K562 (cell line): ENCODE data around the gene DBNDD1. TPM values are rescaled to one million over a fixed set of nuclear protein-coding genes. Genes with fewer than 3 reads are reported as not detected.
"Not testable (repeated sequence)": the region's sequence is repeated elsewhere in the genome, so short reads cannot be mapped to it uniquely, and the experiment has no call there.

Source experiments
- ATAC-seq: fragments of 200-7000 bp; cut with Tn5 transposase; 3 replicates; pipeline ENCODE4 v1.9.1; 2020; ENCODE audit warnings: moderate library complexity
- BruUV-seq: library from RNA; stranded (reverse); fragments of 400-500 nt; replicated peaks from 2 replicates; lab custom pipeline; 2021; lab: Mats Ljungman, UMichigan
- CTCF ChIA-PET: fragments of 300-600 bp; formaldehyde crosslinking; extraction: SDS; loops from one replicate; lab custom pipeline; 2021; ENCODE audit warnings: low intra/inter-chr PET ratio; lab: Yijun Ruan, JAX
- POLR2A ChIA-PET: fragments of 300-600, 350-650 bp; sonication (Branson Sonifier 250); formaldehyde crosslinking; extraction: SDS; loops from one replicate; lab custom pipeline; 2021; ENCODE audit warnings: antibody characterized with exemption, inconsistent platforms; lab: Yijun Ruan, JAX
- DNase-seq, 4 experiments: peaks; one replicate each; pipeline versions ENCODE4 v3.0.0 to v3.0.0-alpha.2; 2011 to 2018; ENCODE audit warnings: low spot score in 3 of 4, mixed read lengths in 3 of 4; ENCODE audit errors: extremely low read depth in 1 of 4
- FAIRE-seq: peaks from 2 replicates; lab custom pipeline; 2011; peaks lifted over from hg19 to GRCh38; lab: Jason Lieb, UNC
- H2AFZ ChIP-seq: 2 replicates; pipeline ENCODE4 v1.6.0; 2011; ENCODE audit warnings: low read depth, low read length, control low read depth, inconsistent platforms
- H3K27ac ChIP-seq: fragments of 200-600 bp; 3 replicates; pipeline ENCODE4 v1.8.0; 2011; ENCODE audit warnings: low read depth, mild to moderate bottlenecking, control low read depth, inconsistent platforms, low read length, moderate library complexity, mixed read lengths; ENCODE audit errors: extremely low read depth
- H3K27me3 ChIP-seq, 2 experiments: fragments of 300-600 bp in 1 of 2; 2 replicates in 1 of 2; 3 replicates in 1 of 2; pipeline versions ENCODE4 v1.6.0 to v1.8.0; 2011; ENCODE audit warnings: inconsistent platforms in 2 of 2, low read length in 2 of 2, mild to moderate bottlenecking in 1 of 2, mixed read lengths in 1 of 2, moderate library complexity in 1 of 2; ENCODE audit not compliant: control insufficient read depth in 2 of 2, insufficient read depth in 2 of 2
- H3K36me3 ChIP-seq: fragments of 300-600 bp; 3 replicates; pipeline ENCODE4 v1.8.0; 2011; ENCODE audit warnings: mild to moderate bottlenecking, low read length, inconsistent platforms; ENCODE audit not compliant: control insufficient read depth, insufficient read depth
- H3K4me1 ChIP-seq, 2 experiments: fragments of 200-600 bp in 1 of 2; replicated peaks in 1 of 2; 2 replicates in 1 of 2; 3 replicates in 1 of 2; pipeline versions ENCODE4 v1.5.1 to v1.8.0; 2011; ENCODE audit warnings: inconsistent platforms in 2 of 2, low read length in 2 of 2, mild to moderate bottlenecking in 1 of 2, mixed read lengths in 1 of 2, moderate library complexity in 1 of 2; ENCODE audit not compliant: control insufficient read depth in 2 of 2, insufficient read depth in 2 of 2
- H3K4me2 ChIP-seq: 2 replicates; pipeline ENCODE4 v1.6.1; 2011; ENCODE audit warnings: low read length, control low read depth, inconsistent platforms, mixed read lengths; ENCODE audit not compliant: insufficient read depth
- H3K4me3 ChIP-seq: fragments of 200-600 bp; sonication (generic), shearing (Covaris generic); 2 replicates; pipeline ENCODE4 v1.5.1; 2016; ENCODE audit warnings: control low read depth, inconsistent platforms
- H3K79me2 ChIP-seq: fragments of 200-600 bp; 3 replicates; pipeline ENCODE4 v1.8.0; 2011; ENCODE audit warnings: low read length, inconsistent platforms; ENCODE audit not compliant: control insufficient read depth, insufficient read depth
- H3K9ac ChIP-seq, 2 experiments: 2 replicates each; pipeline versions ENCODE4 v1.6.0 to v1.6.1; 2011; ENCODE audit warnings: low read depth in 2 of 2, low read length in 2 of 2, control low read depth in 1 of 2, inconsistent platforms in 1 of 2, mild to moderate bottlenecking in 1 of 2, mixed read lengths in 1 of 2; ENCODE audit not compliant: insufficient read depth in 1 of 2
- H3K9me1 ChIP-seq: one replicate; pipeline ENCODE4 v1.6.0; 2011; ENCODE audit warnings: inconsistent platforms, mild to moderate bottlenecking, low read length, moderate library complexity; ENCODE audit not compliant: control insufficient read depth, insufficient read depth
- H3K9me3 ChIP-seq: replicated peaks from 2 replicates; pipeline ENCODE4 v1.5.1; 2011; ENCODE audit warnings: low read depth, low read length, inconsistent platforms; ENCODE audit not compliant: control insufficient read depth, insufficient read depth
- H4K20me1 ChIP-seq: replicated peaks from 2 replicates; pipeline ENCODE4 v1.6.1; 2011; ENCODE audit warnings: low read length, inconsistent platforms, mixed read lengths; ENCODE audit not compliant: control insufficient read depth, insufficient read depth
- BACH1 ChIP-seq: fragments of 200-800 bp; sonication (Bioruptor generic); IDR thresholded peaks from 2 replicates; pipeline ENCODE4 v1.6.1; 2016; ENCODE audit warnings: missing genetic modification characterization, missing compliant biosample characterization
- BRD9 ChIP-seq: fragments of 450-650 bp; IDR thresholded peaks from 2 replicates; pipeline ENCODE4 v1.6.1; 2018; ENCODE audit warnings: low read depth; ENCODE audit not compliant: partially characterized antibody
- CBFA2T3 ChIP-seq: fragments of 450-650 bp; IDR thresholded peaks from 2 replicates; pipeline ENCODE4 v1.6.1; 2017
- CXXC5 ChIP-seq: fragments of 250-450 bp; sonication (Bioruptor Pico); IDR thresholded peaks from 2 replicates; pipeline ENCODE4 v1.8.0; 2022; ENCODE audit warnings: inconsistent platforms, mild to moderate bottlenecking, moderate library complexity
- EP300 ChIP-seq: IDR thresholded peaks from 2 replicates; pipeline ENCODE4 v1.6.1; 2012; ENCODE audit warnings: low read length, improper control_type of control experiment
- FOXK1 ChIP-seq: sonication (generic); formaldehyde crosslinking; IDR thresholded peaks from 2 replicates; pipeline ENCODE4 v1.8.0; 2022; ENCODE audit warnings: missing genetic modification reagents, mild to moderate bottlenecking, borderline replicate concordance
- MTA1 ChIP-seq: fragments of 450-650 bp; IDR thresholded peaks from 2 replicates; pipeline ENCODE4 v1.6.1; 2017; ENCODE audit warnings: borderline replicate concordance
- MTA3 ChIP-seq: fragments of 450-650 bp; formaldehyde crosslinking; IDR thresholded peaks from 2 replicates; pipeline ENCODE4 v1.6.1; 2017; ENCODE audit warnings: mild to moderate bottlenecking, borderline replicate concordance
- NFIC ChIP-seq: fragments of 450-650 bp; IDR thresholded peaks from 2 replicates; pipeline ENCODE4 v1.6.1; 2017; ENCODE audit warnings: mild to moderate bottlenecking, inconsistent platforms
- NR1H2 ChIP-seq: sonication (generic); formaldehyde crosslinking; IDR thresholded peaks from 2 replicates; pipeline ENCODE4 v1.4.0; 2020; ENCODE audit warnings: mild to moderate bottlenecking, missing genetic modification reagents
- POLR2B ChIP-seq: fragments of 450-650 bp; IDR thresholded peaks from 2 replicates; pipeline ENCODE4 v1.6.1; 2018; ENCODE audit warnings: low read depth; ENCODE audit not compliant: partially characterized antibody
- SMARCA5 ChIP-seq: fragments of 450-650 bp; IDR thresholded peaks from 2 replicates; pipeline ENCODE4 v1.6.1; 2016
- SP1 ChIP-seq: sonication (generic); formaldehyde crosslinking; IDR thresholded peaks from 2 replicates; pipeline ENCODE4 v1.8.1; 2022; ENCODE audit warnings: mild to moderate bottlenecking, missing genetic modification reagents
- TARDBP ChIP-seq: fragments of 450-650 bp; IDR thresholded peaks from 2 replicates; pipeline ENCODE4 v1.6.1; 2016
- WGBS: fragments of 100-300 bp; shearing (Covaris generic); methylation state at CpG from one replicate; pipeline ENCODE4 v1.1.6; 2016; ENCODE audit warnings: low coverage, mixed read lengths; ENCODE audit not compliant: insufficient coverage; ENCODE audit errors: missing lambda C conversion rate; 5-methylcytosine and 5-hydroxymethylcytosine counted together
- in situ Hi-C: fragments of 300-500 bp; cut with MboI; formaldehyde crosslinking; loops from 4 replicates; pipeline ENCODE4 v1.15.0; 2018; ENCODE audit warnings: inconsistent platforms, mixed read lengths
- intact Hi-C: fragments of 100-400 bp; cut with micrococcal nuclease; formaldehyde crosslinking; loops from 2 replicates; pipeline ENCODE4 v1.14.2; 2022
- polyA plus RNA-seq, 8 experiments: library from polyadenylated mRNA; depleted of rRNA in 4 of 8; stranded (reverse) in 5 of 8; unstranded in 3 of 8; fragments of >200 nt; fragmentation: Nextera tagmentation in 2 of 8; fragmentation: Illumina TruSeq in 1 of 8; extraction: Ambion mirVana in 2 of 8; extraction: Trizol in 1 of 8; gene quantifications; 2 replicates each; pipeline versions ENCODE4 v1.2.1 to v1.2.3, GENCODE V29; 2011 to 2014; ENCODE audit warnings: inconsistent platforms in 1 of 8, missing spikeins in 1 of 8
- total RNA-seq, 7 experiments: library from RNA; depleted of rRNA in 6 of 7; stranded (reverse); fragments of >200 nt in 6 of 7; fragmentation: Illumina TruSeq in 2 of 7; extraction: Trizol in 2 of 7; gene quantifications; 2 replicates each; pipeline versions ENCODE4 v1.2.1 to v1.2.3, GENCODE V29; 2011 to 2021; ENCODE audit warnings: low replicate concordance in 1 of 7
- TF ChIP-seq, protein P1 (sequence below): sonication (generic); formaldehyde crosslinking; IDR thresholded peaks from 2 replicates; pipeline ENCODE4 v1.8.0; 2022; ENCODE audit warnings: mild to moderate bottlenecking, missing genetic modification reagents

Gene DBNDD1
- total and polyA plus RNA-seq, 9 of the 15 experiments (the other 6 are each of a cell fraction or from before 2014, with no cell fraction given), result 0.55 to 13.0 (median 5.8) TPM

- 0 out of 2 replicates have a peak, but pooled peaks have one; percentile 37 for TF ChIP-seq NR1H2
These were observed 23.6 kb downstream of the DBNDD1 start (continued) for GRCh38 chr16:89995475-89996177.

GRCh38 chr16:89994721-89995474 lies 24.4 kb downstream of the DBNDD1 start:
- H3K4me2 ChIP-seq, H3K9me1 ChIP-seq, ATAC-seq, BruUV-seq, in situ Hi-C loops, CTCF ChIA-PET, H2AFZ ChIP-seq, H3K79me2 ChIP-seq, H3K4me3 ChIP-seq, H4K20me1 ChIP-seq, intact Hi-C loops, H3K27me3 ChIP-seq: not testable (repeated sequence)
- Histone ChIP-seq H3K4me1 (peaks cover 2 to 22% of the 10 kb centered on the region in 2 experiments; a peak in 4 of 5 replicates), H3K9ac (peak overlapping the region in 1 of 2 experiments; percentile 66; a peak in 2 of 4 replicates), H3K27ac (peak overlapping the region; percentile 100), H3K36me3 (peaks cover 71% of the 10 kb centered on the region), H3K9me3 (peaks cover 47% of the 10 kb centered on the region)
- POLR2A ChIA-PET, result interaction anchor here (1.4 kb wide), 1 partner anchor 9 kb away, joined by 5 read pairs; no protein-coding TSS in a partner anchor
- DNase-seq (peak in 3 of 4 experiments; percentile 65 to 73 (median 69)), FAIRE-seq (peak; percentile 40)
- WGBS, result 4% methylated on average over 7 of the region's 8 CpGs
- TF ChIP-seq CXXC5 (CRISPR knock-in tag) (0 out of 2 replicates have a peak, but pooled peaks have one; percentile 27), MTA3 (peak; percentile 46; the same call in 1 of the 2 replicates), SMARCA5 (0 out of 2 replicates have a peak, but pooled peaks have one; percentile 55), SP1 (CRISPR knock-in tag) (peak; percentile 92; the same call in 1 of the 2 replicates), TARDBP (peak; percentile 79; the same call in 1 of the 2 replicates), CBFA2T3 (peak; percentile 61), MTA1 (0 out of 2 replicates have a peak, but pooled peaks have one; percentile 19), POLR2B (peak; percentile 55), FOXK1 (peak; percentile 35; the same call in 1 of the 2 replicates), BACH1 (tag) (peak; percentile 100), EP300 (peak; percentile 40; the same call in 1 of the 2 replicates), BRD9 (peak; percentile 26), NFIC (peak; percentile 51; the same call in 1 of the 2 replicates)
- TF ChIP-seq, protein P1, sequence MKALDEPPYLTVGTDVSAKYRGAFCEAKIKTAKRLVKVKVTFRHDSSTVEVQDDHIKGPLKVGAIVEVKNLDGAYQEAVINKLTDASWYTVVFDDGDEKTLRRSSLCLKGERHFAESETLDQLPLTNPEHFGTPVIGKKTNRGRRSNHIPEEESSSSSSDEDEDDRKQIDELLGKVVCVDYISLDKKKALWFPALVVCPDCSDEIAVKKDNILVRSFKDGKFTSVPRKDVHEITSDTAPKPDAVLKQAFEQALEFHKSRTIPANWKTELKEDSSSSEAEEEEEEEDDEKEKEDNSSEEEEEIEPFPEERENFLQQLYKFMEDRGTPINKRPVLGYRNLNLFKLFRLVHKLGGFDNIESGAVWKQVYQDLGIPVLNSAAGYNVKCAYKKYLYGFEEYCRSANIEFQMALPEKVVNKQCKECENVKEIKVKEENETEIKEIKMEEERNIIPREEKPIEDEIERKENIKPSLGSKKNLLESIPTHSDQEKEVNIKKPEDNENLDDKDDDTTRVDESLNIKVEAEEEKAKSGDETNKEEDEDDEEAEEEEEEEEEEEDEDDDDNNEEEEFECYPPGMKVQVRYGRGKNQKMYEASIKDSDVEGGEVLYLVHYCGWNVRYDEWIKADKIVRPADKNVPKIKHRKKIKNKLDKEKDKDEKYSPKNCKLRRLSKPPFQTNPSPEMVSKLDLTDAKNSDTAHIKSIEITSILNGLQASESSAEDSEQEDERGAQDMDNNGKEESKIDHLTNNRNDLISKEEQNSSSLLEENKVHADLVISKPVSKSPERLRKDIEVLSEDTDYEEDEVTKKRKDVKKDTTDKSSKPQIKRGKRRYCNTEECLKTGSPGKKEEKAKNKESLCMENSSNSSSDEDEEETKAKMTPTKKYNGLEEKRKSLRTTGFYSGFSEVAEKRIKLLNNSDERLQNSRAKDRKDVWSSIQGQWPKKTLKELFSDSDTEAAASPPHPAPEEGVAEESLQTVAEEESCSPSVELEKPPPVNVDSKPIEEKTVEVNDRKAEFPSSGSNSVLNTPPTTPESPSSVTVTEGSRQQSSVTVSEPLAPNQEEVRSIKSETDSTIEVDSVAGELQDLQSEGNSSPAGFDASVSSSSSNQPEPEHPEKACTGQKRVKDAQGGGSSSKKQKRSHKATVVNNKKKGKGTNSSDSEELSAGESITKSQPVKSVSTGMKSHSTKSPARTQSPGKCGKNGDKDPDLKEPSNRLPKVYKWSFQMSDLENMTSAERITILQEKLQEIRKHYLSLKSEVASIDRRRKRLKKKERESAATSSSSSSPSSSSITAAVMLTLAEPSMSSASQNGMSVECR (CRISPR knock-in tag), result peak; percentile 55
